RPMI7951 (cell line): ENCODE data around the gene DNAJC4. TPM values are rescaled to one million over a fixed set of nuclear protein-coding genes. Genes with fewer than 3 reads are reported as not detected.
A peak's percentile ranks its signal among the peaks of the same experiment; 100 is the strongest.
"Not testable (repeated sequence)": the region's sequence is repeated elsewhere in the genome, so short reads cannot be mapped to it uniquely, and the experiment has no call there.

ENCODE experiments used
- DNase-seq: peaks from one replicate; pipeline ENCODE4 v3.0.0-alpha.2; 2012; ENCODE audit warnings: low read depth
- total RNA-seq: library from RNA; depleted of rRNA; stranded (reverse); fragments of >200 nt; shearing (Covaris generic); gene quantifications from 2 replicates; pipeline ENCODE4 v1.2.3, GENCODE V29; 2014

Gene DNAJC4
- total RNA-seq, 1 experiment from 2014 or later, result 23.7 TPM

DNA sequence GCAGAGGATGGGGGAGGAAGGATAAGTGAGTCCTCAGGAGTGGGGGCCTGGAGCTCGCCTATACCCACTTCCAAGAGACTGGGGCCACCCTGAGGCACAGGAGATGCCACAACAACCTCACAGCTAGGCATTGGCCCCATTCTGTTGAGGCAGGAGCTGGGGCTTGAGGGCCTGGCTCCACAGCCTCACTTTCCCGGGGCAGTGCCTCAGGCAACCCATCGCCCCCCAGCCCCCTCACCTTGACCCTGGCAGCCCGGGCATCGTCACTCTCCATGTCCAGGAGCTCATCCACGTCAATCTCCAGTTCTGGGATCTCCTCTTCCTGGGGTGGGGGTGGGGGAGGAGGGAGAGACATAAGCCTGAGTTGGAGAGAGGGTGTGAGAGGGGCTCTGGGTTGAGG, 14.6 kb downstream of the DNAJC4 start:
- DNase-seq, result no peak

DNA sequence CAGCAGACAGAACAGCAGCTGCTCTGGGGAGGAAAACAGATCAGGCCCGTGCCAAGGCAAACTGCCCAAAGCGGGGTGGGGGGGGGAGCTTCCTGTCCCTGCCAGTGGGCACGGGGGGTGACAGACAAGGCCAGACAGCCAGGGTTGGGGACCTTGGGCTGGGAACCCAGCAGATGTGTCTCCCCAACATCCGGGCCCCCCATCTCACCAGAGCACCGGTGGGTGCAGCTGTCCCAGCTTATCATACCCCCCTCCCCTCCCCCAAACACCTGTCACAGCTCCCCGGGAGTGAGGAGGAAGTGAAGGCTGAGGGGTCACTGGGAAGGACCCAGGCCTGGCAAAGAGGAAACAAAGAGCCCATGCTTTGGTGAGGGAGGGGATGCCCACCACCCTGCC, 15.1 kb downstream of the DNAJC4 start:
- peak; percentile 64 for DNase-seq

DNA sequence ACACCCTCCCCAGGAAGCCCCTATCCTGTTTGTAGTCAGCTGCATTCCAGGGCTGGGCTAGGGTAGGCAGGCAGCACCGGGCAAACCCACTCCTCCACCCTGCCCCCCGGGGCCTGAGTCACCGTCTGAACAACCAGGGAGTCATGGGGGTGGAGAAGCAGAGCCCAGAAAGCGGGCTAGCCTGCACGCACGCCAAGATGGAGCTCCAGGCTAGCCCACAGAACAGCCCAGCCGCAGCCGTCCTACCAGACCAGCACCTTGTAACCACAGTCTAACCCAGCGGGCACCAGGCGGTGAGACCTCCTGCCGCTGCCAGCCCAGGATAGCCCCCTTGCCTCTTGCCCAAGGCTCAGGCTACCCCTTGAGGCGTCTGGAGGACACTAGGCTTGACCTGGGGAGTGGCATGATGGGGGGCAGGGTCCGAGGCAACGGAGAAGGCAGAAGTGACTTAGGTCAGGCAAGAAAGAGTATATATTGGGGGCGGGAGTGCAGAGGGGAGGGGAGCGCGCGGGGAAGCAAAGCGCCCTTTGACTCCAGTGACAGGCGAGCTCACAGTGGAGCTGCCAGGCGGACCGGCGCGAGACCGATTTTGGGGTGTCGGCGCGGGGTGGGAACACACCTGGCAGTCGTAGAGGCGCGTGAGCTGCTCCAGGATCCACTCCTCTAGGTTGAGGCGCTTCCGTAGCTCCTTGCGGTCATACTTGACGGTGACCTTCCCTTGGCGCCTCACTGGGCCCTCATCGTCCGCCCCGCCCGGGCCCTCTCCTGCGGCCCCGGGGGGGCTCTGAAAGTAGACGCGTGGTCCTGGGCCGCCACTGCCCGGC, 15.7 kb downstream of the DNAJC4 start:
- peak; percentile 98 for DNase-seq

DNA sequence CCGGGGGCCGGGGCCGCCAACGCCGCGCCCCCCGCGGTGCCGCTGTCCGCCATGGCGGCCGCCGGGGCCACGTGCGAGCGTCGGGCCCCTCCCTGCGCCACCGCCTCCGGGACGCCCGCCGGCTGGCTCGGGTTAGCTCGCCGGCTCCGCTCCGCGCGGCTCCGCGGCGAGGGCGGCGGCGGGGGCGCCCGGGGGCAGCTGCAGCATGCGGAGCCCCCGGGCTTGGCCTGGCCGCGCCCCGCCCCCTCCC, 16.2 kb downstream of the DNAJC4 start:
- not testable (repeated sequence) for DNase-seq

DNA sequence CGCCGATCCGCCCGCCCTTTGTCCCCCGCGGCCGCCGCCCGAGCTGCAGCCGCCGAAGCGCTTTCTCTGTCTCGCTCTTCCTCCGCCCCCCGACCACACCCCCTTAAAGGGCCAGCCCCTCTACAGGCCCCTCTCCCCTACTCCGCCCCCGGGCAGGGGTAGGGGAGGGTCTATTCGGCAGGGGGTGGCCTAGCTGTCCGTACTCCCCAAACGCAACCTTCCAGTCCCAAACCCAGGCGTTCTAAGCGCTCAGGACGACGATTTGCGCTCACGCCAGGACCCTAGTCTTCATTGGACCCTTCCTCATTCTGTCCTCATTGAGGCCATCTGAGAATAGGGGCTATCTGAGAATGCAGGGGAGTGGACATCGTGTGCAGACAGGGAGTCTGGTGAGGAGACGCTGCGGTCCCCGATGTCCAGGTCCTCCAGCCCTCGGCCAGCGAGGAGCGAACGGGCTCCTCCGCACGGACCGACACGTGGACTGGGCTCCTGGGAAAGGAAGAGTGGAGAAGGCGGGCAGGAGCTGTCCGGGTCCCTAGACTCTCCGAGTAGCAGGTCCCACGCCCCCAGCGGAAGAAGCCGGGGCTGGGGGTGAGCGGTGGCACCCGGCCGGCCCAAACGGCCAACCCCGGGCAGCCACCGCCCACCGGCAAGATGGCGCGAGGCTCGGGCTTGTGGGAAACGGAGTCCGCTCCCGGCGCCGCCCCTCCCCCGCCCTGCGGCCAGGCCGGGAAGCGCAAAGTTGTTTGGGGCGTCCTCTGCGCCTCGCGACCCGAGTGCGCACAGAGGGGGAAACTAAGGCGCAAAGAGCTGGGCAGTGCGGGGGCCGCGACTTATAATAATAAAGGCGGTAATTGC, 16.8 kb downstream of the DNAJC4 start, which contains the start of gene PPP1R14B:
Gene PPP1R14B (minus strand): TSS at position 73 of the 858 bp plus-strand sequence. CDS start 270 bp downstream, outside the sequence.
- peak; percentile 87 for DNase-seq

DNA sequence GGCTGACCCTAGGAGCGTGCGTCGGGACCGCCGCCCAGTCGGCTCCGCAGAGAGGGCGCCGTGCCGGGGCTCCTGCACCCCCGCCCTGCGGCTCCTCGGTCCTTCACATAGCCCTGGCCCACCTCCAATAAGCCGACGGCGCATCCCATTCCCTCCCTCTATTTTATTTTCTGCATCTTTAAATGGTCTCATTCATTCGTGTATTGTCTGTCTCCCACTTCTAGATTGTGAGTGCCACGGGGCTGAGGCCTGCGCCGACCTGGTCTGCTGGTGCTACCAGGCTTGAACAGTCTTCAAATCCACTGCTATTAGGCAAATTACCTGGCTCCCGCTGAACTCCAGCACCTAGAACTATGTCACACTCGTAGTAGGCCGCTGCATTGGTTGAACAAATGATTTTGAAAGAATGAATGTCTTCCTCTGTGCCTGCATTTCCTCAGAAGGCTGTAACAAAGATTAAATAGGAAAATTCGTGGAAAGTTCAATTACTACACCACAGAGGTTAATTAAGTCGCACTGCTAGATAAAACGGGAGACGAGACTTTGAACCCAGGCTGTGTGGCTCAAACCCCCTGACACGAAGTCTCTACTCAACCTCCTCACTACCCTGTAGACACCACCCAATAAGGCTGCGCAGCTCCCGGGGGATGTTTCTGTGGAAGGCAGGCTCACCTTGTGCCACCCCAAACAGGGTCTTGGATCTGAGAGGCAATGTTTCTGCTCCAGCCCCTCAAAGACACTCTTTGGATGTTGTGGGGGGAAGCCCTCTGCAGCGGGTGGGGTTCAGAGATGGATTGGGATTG, 17.6 kb downstream of the DNAJC4 start:
- no peak for DNase-seq

DNA sequence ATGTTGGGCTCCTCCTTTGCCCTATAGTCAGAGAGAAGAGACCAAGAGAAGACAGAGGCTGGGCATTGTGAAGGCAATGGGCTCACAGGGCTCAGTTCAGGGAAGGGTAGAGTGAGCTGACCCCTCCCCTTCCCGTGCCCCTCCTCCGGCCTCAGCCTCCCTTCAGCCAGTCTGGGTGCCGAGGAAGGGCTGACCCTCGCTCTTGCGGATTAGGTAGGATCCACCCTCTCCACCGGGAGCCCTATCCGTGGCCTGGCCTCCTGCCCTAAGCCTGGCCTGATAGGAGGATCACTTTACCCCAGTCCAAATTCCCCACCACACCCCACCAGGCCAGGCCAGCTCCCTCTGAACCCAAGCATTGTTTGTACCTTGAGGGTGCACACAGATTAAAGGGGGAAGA, 18.2 kb downstream of the DNAJC4 start:
- no peak for DNase-seq

DNA sequence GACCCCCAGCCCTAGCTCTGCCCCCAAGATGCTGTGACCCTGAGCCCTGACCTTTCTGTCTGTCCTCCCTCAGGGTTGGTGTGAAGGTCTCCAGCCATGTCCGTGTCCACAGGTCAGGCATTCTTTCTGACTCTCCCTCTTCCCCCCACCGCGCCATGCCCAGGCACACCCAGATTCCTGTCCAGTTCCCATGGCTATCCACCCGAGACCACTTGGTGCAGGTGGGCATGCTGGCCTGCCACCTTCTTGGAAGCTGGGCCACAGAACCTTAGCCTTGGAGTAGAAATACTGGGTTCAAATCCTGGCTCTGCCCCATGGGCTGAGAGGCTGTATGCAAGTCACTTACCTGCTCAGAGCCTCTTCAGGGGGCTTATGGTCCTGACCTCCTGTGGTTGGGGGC, 18.7 kb downstream of the DNAJC4 start:
- DNase-seq, result no peak

DNA sequence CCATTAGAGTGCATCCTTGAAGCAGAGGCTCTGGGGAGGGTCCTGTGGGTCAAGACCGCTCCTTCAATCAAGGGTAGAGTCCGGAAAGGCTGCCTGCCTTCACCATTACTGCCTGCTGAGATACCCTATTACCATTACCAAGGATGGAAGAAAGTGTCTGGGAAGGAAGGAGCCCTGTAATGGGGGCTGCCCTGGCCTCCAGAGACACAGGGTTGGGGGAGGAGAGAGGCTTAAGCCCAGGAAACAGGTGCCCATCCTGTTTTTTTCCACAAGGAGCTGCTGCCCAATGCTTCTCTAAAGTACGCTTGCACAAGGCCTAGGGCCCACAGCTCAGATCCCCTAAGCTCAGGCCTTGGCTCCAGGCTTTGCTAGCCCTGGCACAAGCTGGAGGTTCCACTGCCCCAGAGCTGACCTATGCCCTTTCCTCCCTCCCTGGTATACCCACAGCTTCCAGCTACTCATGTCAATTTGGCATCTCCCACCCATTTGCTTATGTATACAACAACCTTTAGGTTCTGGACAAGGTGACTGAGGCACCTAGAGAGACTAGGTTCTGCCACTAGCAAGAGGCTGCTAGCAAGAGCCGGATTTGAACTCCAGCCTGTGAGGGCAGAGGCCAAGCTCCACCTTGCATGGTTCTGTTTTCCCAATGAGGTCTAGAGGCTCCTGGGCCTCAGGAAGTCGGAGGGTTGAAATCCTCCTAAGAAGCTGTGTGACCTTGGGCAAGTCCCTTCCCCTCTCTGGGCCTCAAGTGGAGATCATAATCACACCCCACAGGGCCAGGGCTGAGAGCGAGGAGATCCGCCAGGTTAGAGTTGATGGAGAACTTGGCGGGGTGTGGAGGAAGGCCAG, 19.4 kb downstream of the DNAJC4 start:
- DNase-seq, result no peak

DNA sequence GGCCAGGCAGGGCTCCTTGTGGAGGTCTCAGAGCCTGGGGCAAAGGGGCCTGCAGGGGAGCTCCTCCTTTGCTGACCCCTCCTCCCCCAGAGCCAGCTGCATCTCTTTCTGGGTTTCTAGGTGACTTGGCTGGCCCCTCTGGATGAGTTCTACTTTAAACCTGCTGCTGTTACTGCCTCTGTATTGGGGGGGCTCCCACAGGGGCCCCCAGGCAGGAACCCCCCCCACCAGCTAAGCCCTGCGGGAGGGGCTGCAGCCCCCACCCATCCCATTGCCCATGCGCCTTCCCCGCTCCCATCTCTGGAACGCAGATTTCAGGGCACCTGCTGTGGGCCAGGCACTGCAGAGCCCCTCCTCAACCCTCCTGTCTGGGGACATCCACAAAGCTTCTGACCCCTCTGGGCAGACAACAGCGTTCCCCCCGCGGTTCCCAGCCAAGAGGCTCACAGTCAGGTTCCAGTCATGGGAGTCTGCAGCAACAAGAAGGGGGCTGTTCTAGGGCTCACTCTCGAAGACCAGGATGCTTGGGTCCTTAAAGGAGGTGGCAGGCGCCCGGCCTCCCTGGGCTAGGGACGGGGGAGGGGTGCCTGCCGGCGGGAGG, 20.2 kb downstream of the DNAJC4 start:
- DNase-seq, result no peak

DNA sequence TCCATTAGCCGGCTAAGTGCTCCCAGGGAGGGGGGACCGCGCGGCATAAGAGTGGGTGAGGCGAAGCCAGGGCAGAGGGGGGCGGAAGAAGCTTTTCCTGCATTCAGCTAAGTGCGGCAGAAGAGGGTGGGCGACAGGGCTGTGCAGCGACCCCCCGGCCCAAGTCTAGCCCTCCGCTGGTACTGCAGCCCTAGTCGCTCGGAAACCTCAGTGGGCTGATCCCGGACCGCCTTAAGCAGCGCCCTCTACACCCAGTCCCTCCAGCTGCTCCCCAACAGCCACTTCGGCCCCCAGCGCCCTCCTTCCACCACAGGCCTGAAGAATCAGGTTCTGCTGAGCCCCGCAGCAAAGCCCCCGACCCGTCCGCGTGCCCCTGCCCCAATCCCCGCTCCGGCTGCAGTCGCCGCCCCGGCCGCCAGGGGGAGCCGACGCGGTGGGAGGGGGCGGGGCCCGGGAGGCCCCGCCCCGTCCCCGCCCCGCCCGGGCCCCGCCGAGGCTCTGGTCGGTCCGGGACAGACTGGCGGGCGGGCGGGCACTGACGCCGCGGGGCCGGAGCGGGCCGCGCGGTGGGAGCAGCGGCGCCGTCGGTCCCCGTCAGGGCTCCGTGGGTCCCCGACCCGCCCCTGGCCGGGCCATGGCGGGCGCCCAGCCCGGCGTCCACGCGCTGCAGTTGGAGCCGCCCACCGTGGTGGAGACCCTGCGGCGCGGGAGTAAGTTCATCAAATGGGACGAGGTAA, 20.8 kb downstream of the DNAJC4 start, which contains the start of gene PLCB3:
Gene PLCB3 (plus strand): TSS at position 515 of the 737 bp plus-strand sequence. CDS start 120 bp downstream, at position 635.
- DNase-seq, result peak; percentile 50

DNA sequence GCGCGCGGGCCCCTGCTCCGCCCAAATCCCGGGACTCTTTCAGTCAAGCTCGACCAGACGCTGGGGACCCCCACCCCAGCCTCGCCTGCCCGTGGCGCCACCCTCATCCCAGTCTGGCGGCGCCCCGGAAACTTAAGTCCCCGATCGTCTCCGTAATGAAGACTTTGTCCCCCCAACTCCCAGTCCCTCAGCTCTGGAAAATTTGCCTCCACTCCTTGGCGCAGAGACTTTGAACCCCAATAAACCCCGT, 21.3 kb downstream of the DNAJC4 start:
- DNase-seq, result no peak

DNA sequence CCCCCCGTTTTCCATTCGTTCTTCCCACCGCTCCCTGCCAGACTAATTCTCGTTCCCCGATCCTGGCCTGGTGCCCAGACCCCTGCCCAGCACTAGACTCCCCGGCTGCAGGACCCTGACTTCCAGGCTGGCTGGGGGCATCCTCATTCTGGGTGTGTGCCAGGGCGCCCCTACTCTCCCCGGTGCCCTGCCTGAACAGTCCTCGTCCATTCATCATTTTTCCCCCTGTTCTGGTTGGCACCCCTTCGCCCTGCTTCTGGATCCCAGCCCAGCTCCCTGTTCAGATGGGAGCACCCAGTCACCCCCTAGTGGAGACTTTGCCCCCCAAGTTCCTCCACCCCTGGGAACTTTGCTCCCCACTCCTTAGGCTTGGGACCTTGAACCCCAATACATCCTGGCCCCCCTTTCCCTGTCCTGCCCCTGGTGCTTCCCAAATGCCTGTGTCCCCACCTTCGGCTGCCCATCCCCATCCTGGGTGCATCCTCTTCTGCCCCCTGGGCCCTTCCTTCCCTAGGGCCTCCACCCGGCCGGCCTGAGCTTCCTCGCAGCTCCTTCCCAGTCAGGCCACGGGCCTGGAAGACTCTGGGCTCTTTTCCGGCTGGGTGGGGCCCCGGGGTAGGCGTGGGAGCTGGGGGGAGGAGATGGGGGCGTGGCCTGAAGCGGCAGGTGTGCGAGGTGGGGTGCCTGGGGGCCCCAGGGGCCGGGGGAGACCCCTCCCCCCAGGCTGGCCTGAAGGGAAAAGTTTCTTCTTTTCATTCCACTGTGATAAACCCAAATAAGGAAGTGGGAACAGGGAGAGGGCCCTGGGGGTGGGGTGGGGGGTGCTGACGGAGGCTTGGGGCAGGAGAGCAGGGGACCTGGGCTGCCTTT, 21.9 kb downstream of the DNAJC4 start:
- DNase-seq, result peak; percentile 50

DNA sequence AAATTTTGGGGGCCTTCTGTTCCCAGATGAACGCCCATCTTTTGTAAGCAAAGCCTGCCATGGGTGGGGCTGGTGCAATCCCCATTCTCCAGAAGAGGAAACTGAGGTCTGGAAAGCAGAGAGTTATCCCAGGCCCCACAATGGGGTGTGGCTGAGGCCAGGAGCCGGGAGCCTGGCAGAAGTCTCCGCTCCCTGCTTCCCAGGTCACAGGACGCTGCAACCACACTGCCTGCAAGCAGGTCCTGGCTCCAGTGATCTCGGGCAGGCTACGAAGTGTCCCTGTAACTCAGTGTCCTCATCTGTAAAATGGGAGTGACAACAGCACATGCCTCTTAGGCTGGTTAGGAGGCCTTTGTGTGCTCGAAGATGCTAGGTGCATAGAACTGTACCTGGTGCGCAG, 22.7 kb downstream of the DNAJC4 start:
- no peak for DNase-seq

DNA sequence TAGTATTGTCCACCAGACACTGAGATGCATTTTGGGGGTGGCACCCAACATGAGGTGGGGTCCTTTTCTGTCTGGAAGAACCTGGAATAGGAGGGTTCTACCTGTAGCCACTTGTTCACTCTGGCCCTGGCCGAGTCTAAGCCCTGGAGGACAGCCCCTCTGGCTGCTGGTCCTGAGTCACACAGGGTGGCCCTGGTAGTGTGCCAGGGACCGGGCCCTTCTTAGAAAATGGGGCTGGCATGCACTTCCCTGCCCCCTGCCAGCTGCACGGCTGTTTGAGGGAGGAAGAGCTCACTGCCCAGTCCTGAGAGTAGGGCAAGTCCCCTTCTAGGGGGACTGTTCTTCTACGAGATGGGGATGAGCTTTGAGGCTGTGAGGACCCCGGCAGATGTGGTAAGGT, 23.1 kb downstream of the DNAJC4 start:
- no peak for DNase-seq

DNA sequence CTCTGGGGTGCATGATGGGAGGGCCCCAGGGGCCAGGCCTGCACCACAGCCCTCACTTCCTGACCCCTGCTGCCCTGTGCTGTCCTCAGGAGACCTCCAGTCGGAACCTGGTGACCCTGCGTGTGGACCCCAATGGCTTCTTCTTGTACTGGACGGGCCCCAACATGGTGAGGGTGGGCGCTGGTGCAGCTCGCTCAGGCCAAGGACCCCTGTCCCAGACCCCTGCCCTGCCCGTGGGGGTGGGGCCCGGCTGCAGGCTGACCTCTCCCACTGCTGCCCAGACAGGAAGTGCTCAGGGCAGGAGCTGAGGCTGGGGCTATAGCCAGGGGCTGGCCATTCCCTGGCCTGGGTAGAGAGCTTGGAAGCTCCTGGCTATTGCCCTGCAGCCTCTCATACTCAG, 24.0 kb downstream of the DNAJC4 start:
- no peak for DNase-seq

DNA sequence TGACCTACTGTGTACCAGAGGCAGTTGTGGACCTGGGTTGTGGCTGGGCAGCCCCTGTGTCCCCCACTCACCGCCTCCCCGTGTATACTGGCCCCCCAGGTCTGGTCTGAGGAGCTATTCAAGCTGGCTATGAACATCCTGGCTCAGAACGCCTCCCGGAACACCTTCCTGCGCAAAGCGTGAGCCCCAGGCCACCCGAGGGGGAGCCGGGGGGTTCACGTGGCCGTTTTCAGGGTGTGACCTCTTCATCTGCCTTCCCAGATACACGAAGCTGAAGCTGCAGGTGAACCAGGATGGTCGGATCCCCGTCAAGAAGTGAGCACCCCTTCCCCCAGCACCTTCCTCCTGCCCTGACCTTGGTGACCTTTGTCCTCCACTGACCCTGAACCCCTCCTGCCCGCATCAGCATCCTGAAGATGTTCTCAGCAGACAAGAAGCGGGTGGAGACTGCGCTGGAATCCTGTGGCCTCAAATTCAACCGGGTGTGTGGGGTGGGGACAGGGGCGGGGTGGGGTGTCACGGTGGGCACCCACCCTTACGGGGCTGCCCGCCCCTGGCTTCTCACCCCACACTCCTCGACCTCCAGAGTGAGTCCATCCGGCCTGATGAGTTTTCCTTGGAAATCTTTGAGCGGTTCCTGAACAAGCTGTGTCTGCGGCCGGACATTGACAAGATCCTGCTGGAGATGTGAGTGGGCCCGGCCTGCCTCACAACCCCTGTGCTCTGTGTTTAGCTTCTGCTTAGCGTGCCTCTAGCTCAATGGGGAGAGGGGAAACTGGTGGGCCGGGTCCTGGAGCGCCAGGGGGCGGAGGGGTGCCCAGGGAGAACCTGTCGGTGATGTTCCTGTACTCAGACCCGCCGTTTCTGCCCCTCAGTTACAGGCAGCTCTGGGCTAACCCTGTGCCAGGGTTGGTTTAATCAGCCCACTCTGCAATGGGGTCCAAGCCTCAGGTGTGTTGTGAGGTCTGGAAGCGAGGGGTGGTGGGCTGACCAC, 25.1 kb downstream of the DNAJC4 start:
- DNase-seq, result no peak

DNA sequence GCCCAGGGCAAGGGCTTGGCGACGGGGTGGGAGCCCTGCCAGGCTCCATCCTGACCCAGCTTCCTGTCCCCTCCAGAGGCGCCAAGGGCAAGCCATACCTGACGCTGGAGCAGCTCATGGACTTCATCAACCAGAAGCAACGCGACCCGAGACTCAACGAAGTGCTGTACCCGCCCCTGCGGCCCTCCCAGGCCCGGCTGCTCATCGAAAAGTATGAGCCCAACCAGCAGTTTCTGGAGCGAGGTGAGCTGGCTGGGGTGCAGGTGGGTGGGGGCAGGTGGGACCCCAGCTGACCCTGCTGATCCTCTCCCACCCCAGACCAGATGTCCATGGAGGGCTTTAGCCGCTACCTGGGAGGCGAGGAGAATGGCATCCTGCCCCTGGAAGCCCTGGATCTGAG, 26.0 kb downstream of the DNAJC4 start:
- no peak for DNase-seq
